Osteocyte (in vitro differentiated cells): ENCODE data around the gene EZR. TPM values are rescaled to one million over a fixed set of nuclear protein-coding genes. Genes with fewer than 3 reads are reported as not detected.

Source experiments
- DNase-seq: peaks from one replicate; pipeline ENCODE4 v3.0.0; 2021; ENCODE audit warnings: mixed read lengths; ENCODE audit not compliant: unreplicated experiment; ENCODE audit errors: extremely low spot score
- H3K27ac Mint-ChIP-seq: one replicate; pipeline ENCODE4 v1.8.0; 2021; ENCODE audit warnings: mild to moderate bottlenecking, mixed read lengths; ENCODE audit not compliant: unreplicated experiment
- H3K27me3 Mint-ChIP-seq: one replicate; pipeline ENCODE4 v1.8.0; 2021; ENCODE audit warnings: mixed read lengths; ENCODE audit not compliant: unreplicated experiment
- H3K36me3 Mint-ChIP-seq: one replicate; pipeline ENCODE4 v1.8.0; 2021; ENCODE audit warnings: mixed read lengths; ENCODE audit not compliant: unreplicated experiment
- H3K4me1 Mint-ChIP-seq: one replicate; pipeline ENCODE4 v1.8.0; 2021; ENCODE audit warnings: mixed read lengths; ENCODE audit not compliant: unreplicated experiment
- H3K4me3 Mint-ChIP-seq: one replicate; pipeline ENCODE4 v1.8.0; 2021; ENCODE audit warnings: mild to moderate bottlenecking, moderate library complexity, mixed read lengths; ENCODE audit not compliant: unreplicated experiment
- H3K9me3 Mint-ChIP-seq: one replicate; pipeline ENCODE4 v1.8.0; 2021; ENCODE audit warnings: mixed read lengths; ENCODE audit not compliant: unreplicated experiment
- total RNA-seq: library from RNA; stranded (reverse); gene quantifications from 2 replicates; pipeline ENCODE4 v1.2.1, GENCODE V29; 2021
- TF ChIP-seq, protein P1 (sequence below): fragments of 200-600 bp; sonication (generic); IDR thresholded peaks from 2 replicates; pipeline ENCODE4 v1.5.0; 2021; ENCODE audit warnings: antibody characterized with exemption, mild to moderate bottlenecking, moderate library complexity

EZR gene
- total RNA-seq, 1 donor from 2014 or later: 41.1 TPM

DNA sequence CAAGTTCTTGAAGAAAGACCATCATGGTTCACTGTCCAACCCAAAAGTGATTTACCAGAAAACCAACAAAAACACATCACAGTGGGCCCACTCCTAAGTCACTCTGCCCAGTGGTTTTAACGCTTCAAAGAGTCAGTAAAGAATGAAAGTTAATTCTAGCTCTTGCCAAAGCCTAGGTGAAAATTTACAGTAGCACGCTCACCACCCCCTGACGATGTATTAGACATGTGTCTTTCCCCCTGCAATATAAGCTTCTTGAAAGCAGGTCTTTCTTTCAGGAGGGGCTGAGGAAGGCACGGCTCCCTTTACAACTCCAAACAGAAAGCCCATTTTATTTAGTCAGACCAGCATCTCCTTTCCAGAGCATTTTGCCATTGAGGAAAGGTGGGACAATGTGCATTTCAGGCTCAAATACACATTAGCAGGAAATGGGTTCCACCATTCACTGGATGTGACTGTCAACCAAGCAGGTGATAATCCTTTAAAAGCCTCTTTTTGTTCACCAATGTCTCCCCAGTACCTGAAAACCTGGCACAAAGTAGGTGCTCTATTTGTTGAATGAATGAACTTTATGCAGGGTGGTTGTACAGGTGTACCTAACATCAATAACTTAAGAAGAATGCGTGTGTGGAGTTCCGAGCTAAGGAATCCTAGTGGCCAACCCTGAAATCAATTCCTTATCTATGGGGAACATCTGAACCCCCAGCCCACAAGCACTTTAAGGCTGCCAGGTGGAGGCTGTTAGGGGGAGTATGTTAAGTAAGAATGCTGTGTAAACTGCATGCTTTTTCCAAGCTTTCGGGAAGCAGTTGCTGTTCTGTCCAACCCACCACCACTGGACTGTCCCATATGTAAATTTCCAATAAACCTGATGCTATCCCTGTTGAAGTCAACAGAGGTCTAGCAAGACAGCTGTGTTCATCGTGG is 11.4 kb downstream of the EZR start:
- Mint-ChIP-seq H3K27me3 (no peaks in the 10 kb centered on the region), H3K36me3 (peaks cover 5% of the 10 kb centered on the region), H3K4me1 (peaks cover 29% of the 10 kb centered on the region), H3K9me3 (no peaks in the 10 kb centered on the region), H3K4me3 (no peak overlapping the region), H3K27ac (no peak overlapping the region)
- TF ChIP-seq, protein P1, sequence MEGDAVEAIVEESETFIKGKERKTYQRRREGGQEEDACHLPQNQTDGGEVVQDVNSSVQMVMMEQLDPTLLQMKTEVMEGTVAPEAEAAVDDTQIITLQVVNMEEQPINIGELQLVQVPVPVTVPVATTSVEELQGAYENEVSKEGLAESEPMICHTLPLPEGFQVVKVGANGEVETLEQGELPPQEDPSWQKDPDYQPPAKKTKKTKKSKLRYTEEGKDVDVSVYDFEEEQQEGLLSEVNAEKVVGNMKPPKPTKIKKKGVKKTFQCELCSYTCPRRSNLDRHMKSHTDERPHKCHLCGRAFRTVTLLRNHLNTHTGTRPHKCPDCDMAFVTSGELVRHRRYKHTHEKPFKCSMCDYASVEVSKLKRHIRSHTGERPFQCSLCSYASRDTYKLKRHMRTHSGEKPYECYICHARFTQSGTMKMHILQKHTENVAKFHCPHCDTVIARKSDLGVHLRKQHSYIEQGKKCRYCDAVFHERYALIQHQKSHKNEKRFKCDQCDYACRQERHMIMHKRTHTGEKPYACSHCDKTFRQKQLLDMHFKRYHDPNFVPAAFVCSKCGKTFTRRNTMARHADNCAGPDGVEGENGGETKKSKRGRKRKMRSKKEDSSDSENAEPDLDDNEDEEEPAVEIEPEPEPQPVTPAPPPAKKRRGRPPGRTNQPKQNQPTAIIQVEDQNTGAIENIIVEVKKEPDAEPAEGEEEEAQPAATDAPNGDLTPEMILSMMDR: no peak
- DNase-seq: no peak

DNA sequence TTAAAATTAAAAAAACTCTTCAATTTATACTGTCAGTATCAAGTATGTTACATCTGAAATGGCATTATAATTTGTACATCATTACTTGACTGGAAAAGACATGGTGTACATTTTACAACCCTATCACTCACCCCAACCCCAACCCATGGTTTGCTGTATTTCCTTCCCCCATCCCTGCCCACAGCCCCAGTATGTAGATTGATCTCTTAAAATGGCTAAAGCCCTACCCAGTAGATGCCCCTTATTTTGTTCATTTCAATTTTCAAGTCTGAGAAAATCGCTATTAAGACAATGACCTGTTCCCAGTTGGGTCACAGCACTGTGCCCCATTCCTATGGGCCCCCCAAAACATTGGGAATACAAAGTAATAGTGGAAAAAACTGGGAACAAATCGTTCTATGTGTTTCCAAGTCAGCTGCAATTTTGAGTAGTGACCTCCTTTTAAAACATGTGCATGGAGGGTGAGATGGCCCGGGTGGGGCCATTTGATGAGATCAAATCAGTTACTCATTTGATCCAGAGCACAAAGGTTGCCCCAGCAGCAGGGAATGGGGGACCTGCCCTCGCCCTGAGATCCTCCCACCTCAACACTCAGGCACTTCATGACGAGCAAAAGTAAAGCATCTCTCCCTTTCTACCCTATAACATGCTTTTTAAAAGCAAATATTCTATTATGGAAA is 13.3 kb downstream of the EZR start:
- Mint-ChIP-seq H3K4me1 (peaks cover 27% of the 10 kb centered on the region), H3K27me3 (no peaks in the 10 kb centered on the region), H3K9me3 (no peaks in the 10 kb centered on the region), H3K36me3 (peaks cover 3% of the 10 kb centered on the region), H3K27ac (no peak overlapping the region), H3K4me3 (no peak overlapping the region)
- TF ChIP-seq, protein P1: no peak
- no peak for DNase-seq

DNA sequence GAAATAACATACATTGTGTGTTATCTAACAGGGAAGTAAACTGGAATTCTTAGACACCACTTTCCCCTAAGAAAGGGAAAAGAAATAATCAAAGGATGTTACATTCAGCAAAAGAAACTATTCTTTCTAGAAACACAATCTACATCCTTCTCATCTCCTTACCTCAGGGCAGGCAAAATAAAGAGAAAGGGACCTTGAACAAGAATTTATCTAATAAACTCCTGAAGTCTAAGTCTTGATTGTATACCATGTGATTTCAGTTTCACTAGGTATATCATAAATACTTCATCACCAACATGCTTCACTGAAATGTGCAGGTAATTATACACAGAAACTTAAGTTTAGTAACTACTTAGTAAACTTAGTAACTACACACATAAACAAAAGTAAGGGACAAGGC is 15.0 kb downstream of the EZR start:
- TF ChIP-seq, protein P1: no peak
- Mint-ChIP-seq H3K27ac (peak overlapping the region; percentile 90), H3K4me3 (peak overlapping the region; percentile 11)

DNA sequence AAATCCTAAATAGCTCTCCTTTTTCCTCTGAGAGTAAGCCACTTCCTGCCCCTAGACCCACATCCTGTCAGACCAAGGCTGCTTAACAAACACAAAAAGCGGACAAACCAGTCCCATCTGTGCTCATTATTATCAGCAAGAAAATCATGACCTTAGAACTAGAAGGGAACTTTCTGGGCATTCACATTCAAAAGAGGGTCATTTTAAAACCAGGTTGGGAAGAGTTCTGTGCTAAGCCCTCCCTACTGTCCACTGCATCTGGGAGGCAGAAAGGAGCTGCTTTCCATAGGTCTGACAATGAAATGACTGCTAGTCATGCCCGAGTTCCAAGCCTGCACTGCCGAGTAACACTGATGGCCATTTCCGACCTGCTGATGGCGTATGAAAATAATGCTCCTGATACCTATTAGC is 15.4 kb downstream of the EZR start:
- Mint-ChIP-seq H3K4me3 (peak overlapping the region; percentile 11), H3K36me3 (peaks cover 3% of the 10 kb centered on the region), H3K9me3 (no peaks in the 10 kb centered on the region), H3K4me1 (peaks cover 42% of the 10 kb centered on the region), H3K27ac (peak overlapping the region; percentile 90), H3K27me3 (no peaks in the 10 kb centered on the region)
- TF ChIP-seq, protein P1: no peak
- no peak for DNase-seq

More for the DNA sequence above, 15.0 kb downstream of the EZR start:
- Mint-ChIP-seq H3K36me3 (peaks cover 3% of the 10 kb centered on the region), H3K4me1 (peaks cover 37% of the 10 kb centered on the region), H3K27me3 (no peaks in the 10 kb centered on the region), H3K9me3 (no peaks in the 10 kb centered on the region)
- DNase-seq: no peak
